GM12801 (cell line): ENCODE measurements around the gene IL1RAP.

Experiments
- CTCF ChIP-seq: IDR thresholded peaks from one replicate; pipeline ENCODE4 v1.5.1; 2011; ENCODE audit warnings: control low read depth; ENCODE audit not compliant: insufficient read length; ENCODE audit errors: extremely low read depth

IL1RAP gene

GRCh38 chr3:190514413-190515153, 698 bp downstream of the IL1RAP start:
- TF ChIP-seq CTCF: no peak

DNA sequence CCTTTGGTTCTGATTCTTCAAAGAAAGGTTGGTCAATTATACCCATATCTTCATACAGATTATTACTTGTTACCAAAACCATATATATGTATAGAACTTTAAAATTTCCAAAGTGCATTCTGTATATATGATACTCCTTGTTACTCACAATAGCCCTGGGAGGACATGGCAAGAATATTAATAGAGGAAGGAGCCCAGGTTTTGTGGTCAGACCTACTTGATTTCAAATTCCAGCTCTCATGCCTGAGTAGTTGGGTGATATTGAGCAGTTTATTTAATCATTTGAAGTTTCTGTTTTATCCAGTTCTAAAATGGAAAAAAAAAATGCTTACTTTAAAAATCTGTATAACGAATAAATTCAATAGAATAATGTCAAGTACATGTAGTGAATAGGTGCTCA, 2.5 kb downstream of the IL1RAP start:
- TF ChIP-seq CTCF: no peak

GRCh38 chr3:190517687-190518086, 3.8 kb downstream of the IL1RAP start:
- TF ChIP-seq CTCF: no peak

GRCh38 chr3:190519886-190520285, 6.0 kb downstream of the IL1RAP start:
- TF ChIP-seq CTCF: no peak

- TF ChIP-seq CTCF: no peak
These were observed 8.1 kb downstream of the IL1RAP start for GRCh38 chr3:190521998-190522397.

- no peak for TF ChIP-seq CTCF
These were observed 8.8 kb downstream of the IL1RAP start for GRCh38 chr3:190522621-190523222.

DNA sequence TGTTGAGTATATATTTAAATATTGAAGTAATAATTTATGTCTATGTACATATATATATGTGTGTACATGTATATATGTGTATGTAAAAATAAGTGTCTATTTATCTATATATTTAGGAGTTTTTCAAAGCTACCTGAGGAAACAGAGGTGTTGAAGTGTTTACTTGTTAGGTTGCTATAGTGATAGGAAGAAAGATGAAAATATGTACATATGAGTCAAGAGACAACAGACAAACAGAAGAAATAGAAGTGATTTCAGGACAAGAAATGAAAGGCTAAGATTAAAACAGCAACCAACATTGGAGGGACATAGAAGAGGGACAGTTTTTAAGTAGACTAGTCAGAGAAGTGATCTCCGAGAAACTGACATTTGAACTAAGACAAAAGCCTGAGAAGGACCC, 11.1 kb downstream of the IL1RAP start:
- TF ChIP-seq CTCF: no peak
